Kidney tubule cell (primary cell): ENCODE data around the gene CACNA1E.

Source experiments
- DNase-seq: peaks from one replicate; pipeline ENCODE4 v3.0.0-alpha.2; 2018; ENCODE audit warnings: low spot score

The CACNA1E gene

GRCh38 chr1:181685211-181685610, 201.9 kb downstream of the CACNA1E start:
- DNase-seq: peak; percentile 4

- DNase-seq: no peak
Observed at GRCh38 chr1:181701891-181702290, 218.6 kb downstream of the CACNA1E start.

- peak; percentile 28 for DNase-seq
Observed at GRCh38 chr1:181704546-181704945, 221.2 kb downstream of the CACNA1E start.

GRCh38 chr1:181711820-181712219, 228.5 kb downstream of the CACNA1E start:
- DNase-seq: no peak

GRCh38 chr1:181712711-181713110, 229.4 kb downstream of the CACNA1E start:
- DNase-seq: no peak

- peak; percentile 13 for DNase-seq
Observed at GRCh38 chr1:181714428-181714827, 231.1 kb downstream of the CACNA1E start.

- DNase-seq: no peak
Observed at GRCh38 chr1:181718034-181718433, 234.7 kb downstream of the CACNA1E start.

- DNase-seq: peak; percentile 19
Observed at GRCh38 chr1:181726320-181727012, 243.1 kb downstream of the CACNA1E start.

- DNase-seq: no peak
Observed at GRCh38 chr1:181730606-181731005, 247.3 kb downstream of the CACNA1E start.

GRCh38 chr1:181732218-181732990, 249.1 kb downstream of the CACNA1E start:
- DNase-seq: no peak

- no peak for DNase-seq
Observed at GRCh38 chr1:181733486-181733885, 250.2 kb downstream of the CACNA1E start.

- DNase-seq: peak; percentile 37
Observed at GRCh38 chr1:181737056-181737455, 253.7 kb downstream of the CACNA1E start.

GRCh38 chr1:181739214-181739613, 255.9 kb downstream of the CACNA1E start:
- peak; percentile 15 for DNase-seq

GRCh38 chr1:181742426-181742825, 259.1 kb downstream of the CACNA1E start:
- DNase-seq: no peak

- peak; percentile 68 for DNase-seq
Observed at GRCh38 chr1:181743878-181744312, 260.6 kb downstream of the CACNA1E start.

GRCh38 chr1:181746224-181746623, 262.9 kb downstream of the CACNA1E start:
- no peak for DNase-seq

- DNase-seq: no peak
Observed at GRCh38 chr1:181748013-181748412, 264.7 kb downstream of the CACNA1E start.

- no peak for DNase-seq
Observed at GRCh38 chr1:181754103-181754502, 270.8 kb downstream of the CACNA1E start.

- DNase-seq: no peak
Observed at GRCh38 chr1:181759481-181759880, 276.2 kb downstream of the CACNA1E start.

GRCh38 chr1:181763736-181764135, 280.4 kb downstream of the CACNA1E start:
- DNase-seq: peak; percentile 62

- no peak for DNase-seq
Observed at GRCh38 chr1:181765451-181766026, 282.2 kb downstream of the CACNA1E start.

GRCh38 chr1:181767001-181767708, 283.8 kb downstream of the CACNA1E start:
- peak; percentile 51 for DNase-seq
